Epithelial cell of proximal tubule (primary cell): Measurements from ENCODE around the gene TPCN1. TPM values are rescaled to one million over a fixed set of nuclear protein-coding genes. Genes with fewer than 3 reads are reported as not detected.

Experiments
- DNase-seq: peaks from one replicate; pipeline ENCODE4 v3.0.0-alpha.2; 2011; ENCODE audit warnings: low read depth
- H3K4me3 ChIP-seq: 2 replicates; pipeline ENCODE4 v1.5.1; 2011; ENCODE audit warnings: low read depth, mild to moderate bottlenecking, low read length
- CTCF ChIP-seq: conservative IDR thresholded peaks from 2 replicates; pipeline ENCODE4 v1.5.1; 2012; ENCODE audit warnings: low read depth, mild to moderate bottlenecking, low read length
- total RNA-seq: library from RNA; depleted of rRNA; stranded (reverse); fragments of >200 nt; gene quantifications from 2 replicates; pipeline ENCODE4 v1.2.3, GENCODE V29; 2015

The TPCN1 gene
- total RNA-seq, 1 donor from 2014 or later = 32.0 TPM

GRCh38 chr12:113196582-113196981, 24.7 kb upstream of the TPCN1 start:
- no peak for TF ChIP-seq CTCF
- DNase-seq = no peak
- H3K4me3 ChIP-seq = no peak overlapping the region

- no peak for DNase-seq
- H3K4me3 ChIP-seq = no peak overlapping the region
- peak; percentile 76 for TF ChIP-seq CTCF
Observed at GRCh38 chr12:113196990-113197389, 24.3 kb upstream of the TPCN1 start.

- H3K4me3 ChIP-seq = no peak overlapping the region
- no peak for TF ChIP-seq CTCF
- DNase-seq = no peak
Observed at GRCh38 chr12:113197518-113198077, 23.7 kb upstream of the TPCN1 start.

- TF ChIP-seq CTCF = no peak
- no peak for DNase-seq
- H3K4me3 ChIP-seq = no peak overlapping the region
Observed at GRCh38 chr12:113198296-113198695, 23.0 kb upstream of the TPCN1 start.

GRCh38 chr12:113200021-113200797, 21.1 kb upstream of the TPCN1 start:
- H3K4me3 ChIP-seq = no peak overlapping the region
- DNase-seq = no peak
- no peak for TF ChIP-seq CTCF

- H3K4me3 ChIP-seq = no peak overlapping the region
- no peak for TF ChIP-seq CTCF
- no peak for DNase-seq
Observed at GRCh38 chr12:113201187-113202177, 19.8 kb upstream of the TPCN1 start.
